Thymus (tissue), 11 donors: ENCODE data around the gene SPTBN2. TPM values are rescaled to one million over a fixed set of nuclear protein-coding genes. Genes with fewer than 3 reads are reported as not detected.

Source experiments
- DNase-seq, 9 donors: peaks; one replicate each; pipeline ENCODE4 v3.0.0-alpha.2; 2013; ENCODE audit warnings: low spot score in 9 of 9, low read depth in 6 of 9, missing footprints in 1 of 9
- H3K27ac ChIP-seq, 2 donors: one replicate each; pipeline ENCODE4 v1.5.1; 2013; ENCODE audit warnings: control low read depth in 1 of 2, low read depth in 1 of 2, low read length in 1 of 2, mild to moderate bottlenecking in 1 of 2, moderate library complexity in 1 of 2
- H3K27me3 ChIP-seq, 2 donors: one replicate each; pipeline ENCODE4 v1.5.1; 2013; ENCODE audit warnings: low read length in 1 of 2; ENCODE audit not compliant: control insufficient read depth in 2 of 2, insufficient read depth in 1 of 2
- H3K36me3 ChIP-seq, 2 donors: one replicate each; pipeline ENCODE4 v1.5.1; 2013; ENCODE audit warnings: low read length in 1 of 2, mild to moderate bottlenecking in 1 of 2, moderate library complexity in 1 of 2; ENCODE audit not compliant: control insufficient read depth in 2 of 2, insufficient read depth in 2 of 2
- H3K4me1 ChIP-seq, 2 donors: one replicate each; pipeline ENCODE4 v1.5.1; 2013; ENCODE audit warnings: low read length in 2 of 2; ENCODE audit not compliant: control insufficient read depth in 2 of 2, insufficient read depth in 2 of 2
- H3K4me3 ChIP-seq, 2 donors: one replicate each; pipeline ENCODE4 v1.5.1; 2013; ENCODE audit warnings: low read length in 2 of 2, control low read depth in 1 of 2, mild to moderate bottlenecking in 1 of 2
- H3K9me3 ChIP-seq, 2 donors: one replicate each; pipeline ENCODE4 v1.5.1; 2013; ENCODE audit warnings: low read length in 1 of 2, mild to moderate bottlenecking in 1 of 2; ENCODE audit not compliant: control insufficient read depth in 2 of 2, insufficient read depth in 1 of 2
- WGBS: extraction: QIAGEN DNeasy Blood & Tissue Kit; methylation state at CpG from one replicate; pipeline ENCODE4 v1.1.7; 2013; 5-methylcytosine and 5-hydroxymethylcytosine counted together
- polyA plus RNA-seq: library from polyadenylated mRNA; stranded (reverse); fragments of 200-250 nt; gene quantifications from one replicate; pipeline ENCODE4 v1.2.3, GENCODE V29; 2013
- total RNA-seq: library from RNA; stranded (reverse); fragments of 120-200 nt; gene quantifications from one replicate; pipeline ENCODE4 v1.2.4, GENCODE V29; 2013
- donor health status: healthy.

Gene SPTBN2
- total and polyA plus RNA-seq, 2 donors, result 5.5 to 8.5 TPM

DNA sequence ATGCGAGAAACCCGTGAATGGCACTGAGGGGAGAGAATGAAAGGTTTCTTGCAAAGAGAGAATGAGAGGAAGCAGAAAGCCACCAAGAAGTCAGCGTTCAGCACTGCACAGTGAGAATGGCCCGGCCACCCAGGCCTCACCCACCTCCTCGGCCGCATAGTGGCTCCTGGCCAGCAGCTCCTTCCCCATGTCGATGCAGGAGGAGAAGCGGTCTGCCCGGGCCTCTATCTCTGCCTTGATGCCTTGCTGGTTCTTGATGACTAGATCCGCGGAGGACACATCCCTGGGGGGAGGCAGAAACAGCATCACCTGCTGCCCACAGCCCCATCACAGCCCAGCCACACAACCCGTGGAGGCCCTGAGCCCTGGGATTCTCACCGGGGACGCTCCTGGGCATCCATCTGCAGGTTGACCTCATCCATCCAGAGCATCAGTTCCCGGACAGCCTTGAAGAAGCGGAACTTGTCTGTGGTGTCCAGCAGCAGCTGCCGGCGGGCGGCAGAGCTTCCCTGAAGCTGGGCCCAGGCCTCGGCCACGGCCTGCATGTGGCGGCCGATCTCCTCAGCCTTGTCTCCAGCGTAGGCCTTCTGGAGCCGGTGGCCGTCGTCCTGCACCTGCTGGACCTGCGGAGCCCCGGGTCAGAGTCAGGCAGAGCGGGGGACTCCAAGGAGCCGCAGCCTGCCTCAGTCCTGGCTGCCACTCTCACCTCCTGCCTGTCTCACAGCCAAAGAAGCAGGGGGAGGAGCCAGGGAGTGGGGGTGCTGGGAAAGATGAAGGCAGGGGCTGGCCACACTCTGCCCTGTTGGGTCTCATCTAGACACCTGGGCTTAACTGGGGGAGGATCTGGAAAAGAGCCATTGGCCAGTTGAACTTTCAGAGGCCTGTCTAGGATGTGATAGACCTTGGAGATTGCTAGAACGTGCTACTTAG lies 39.1 kb downstream of the SPTBN2 start:
- H3K36me3 ChIP-seq, result no peaks in the 10 kb centered on the region
- WGBS, result 96% methylated on average over 32 of the region's 32 CpGs
- no peak for DNase-seq

DNA sequence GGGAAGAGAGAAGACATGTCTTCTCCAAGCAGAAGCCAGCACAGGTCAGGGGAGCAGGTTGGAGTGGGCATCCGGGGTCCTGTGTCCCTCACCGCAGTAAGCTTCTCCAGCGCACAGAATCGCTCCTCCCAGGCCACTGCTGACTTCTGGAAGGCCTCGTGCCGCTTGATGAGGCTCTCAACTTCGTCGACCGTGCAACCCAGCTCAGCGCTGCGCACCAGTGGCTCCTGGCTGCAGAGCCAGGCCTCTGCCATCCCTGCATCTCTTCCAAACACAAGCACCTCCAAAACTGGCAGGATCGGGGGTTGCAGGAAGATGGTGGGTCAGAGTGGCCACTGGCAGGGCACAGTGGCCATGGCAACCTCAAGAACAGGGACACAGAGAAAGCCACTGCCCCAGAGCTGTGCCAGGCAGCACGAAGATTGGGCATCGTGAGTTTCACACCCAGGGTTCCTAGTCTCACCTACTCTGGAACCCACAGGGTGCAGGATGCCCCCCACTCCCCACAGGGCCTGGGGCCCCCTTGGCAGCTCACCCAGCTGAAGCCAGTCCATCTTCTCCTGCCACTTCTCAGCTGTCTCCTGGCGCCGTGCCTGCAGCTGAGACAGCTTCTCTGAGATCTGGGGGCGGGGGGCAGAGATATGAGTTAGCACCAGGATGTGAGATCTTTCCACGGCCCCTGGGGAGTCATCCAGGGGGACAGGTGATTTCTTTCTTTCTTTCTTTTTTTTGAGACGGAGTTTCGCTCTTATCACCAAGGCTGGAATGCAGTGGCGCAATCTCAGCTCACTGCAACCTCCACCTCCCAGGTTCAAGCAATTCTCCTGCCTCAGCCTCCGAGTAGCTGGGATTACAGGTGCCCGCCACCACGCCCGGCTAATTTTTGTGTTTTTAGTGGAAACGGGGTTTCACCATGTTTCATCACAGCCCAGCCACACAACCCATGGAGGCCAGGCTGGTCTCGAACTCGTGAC lies 40.2 kb downstream of the SPTBN2 start:
- no peak overlapping the region for H3K27ac ChIP-seq
- peaks cover 0 to 10% of the 10 kb centered on the region in 2 donors for H3K4me1 ChIP-seq
- no peaks in the 10 kb centered on the region for H3K36me3 ChIP-seq
- no peaks in the 10 kb centered on the region for H3K27me3 ChIP-seq
- H3K9me3 ChIP-seq, result no peaks in the 10 kb centered on the region
- H3K4me3 ChIP-seq, result no peak overlapping the region
- WGBS, result 91% methylated on average over 28 of the region's 28 CpGs
- DNase-seq, result no peak

More for the DNA sequence above, 39.1 kb downstream of the SPTBN2 start:
- H3K27ac ChIP-seq, result no peak overlapping the region
- no peaks in the 10 kb centered on the region for H3K27me3 ChIP-seq
- H3K4me1 ChIP-seq, result peaks cover 0 to 14% of the 10 kb centered on the region in 2 donors
- no peak overlapping the region for H3K4me3 ChIP-seq
- H3K9me3 ChIP-seq, result no peaks in the 10 kb centered on the region

DNA sequence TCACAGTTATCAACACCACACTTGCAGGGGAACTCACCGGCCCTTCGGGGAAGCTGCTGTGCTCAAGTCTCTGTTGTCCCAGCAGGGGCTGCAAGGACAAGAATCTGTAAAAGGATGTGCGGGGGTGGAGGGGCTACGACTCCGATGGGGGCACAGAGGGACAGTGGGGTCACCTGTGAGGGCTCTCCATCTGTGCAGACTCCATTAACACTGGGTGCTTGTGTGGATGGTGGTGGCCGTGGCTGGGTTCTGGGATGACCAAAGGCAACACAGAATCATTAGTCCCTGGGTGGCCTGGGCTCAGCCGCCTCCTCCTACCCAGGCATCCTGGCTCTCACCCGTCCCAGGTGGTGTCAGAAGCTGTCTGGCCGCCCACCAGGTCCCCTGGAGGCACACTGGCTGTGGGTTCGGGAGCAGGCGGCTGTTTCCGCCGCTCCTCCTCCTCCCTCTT lies 41.2 kb downstream of the SPTBN2 start:
- Histone ChIP-seq H3K27ac (no peak overlapping the region), H3K4me3 (no peak overlapping the region), H3K9me3 (no peaks in the 10 kb centered on the region), H3K4me1 (peaks cover 0 to 10% of the 10 kb centered on the region in 2 donors), H3K27me3 (no peaks in the 10 kb centered on the region), H3K36me3 (no peaks in the 10 kb centered on the region)
- WGBS, result 93% methylated on average over 13 of the region's 13 CpGs
- no peak for DNase-seq

DNA sequence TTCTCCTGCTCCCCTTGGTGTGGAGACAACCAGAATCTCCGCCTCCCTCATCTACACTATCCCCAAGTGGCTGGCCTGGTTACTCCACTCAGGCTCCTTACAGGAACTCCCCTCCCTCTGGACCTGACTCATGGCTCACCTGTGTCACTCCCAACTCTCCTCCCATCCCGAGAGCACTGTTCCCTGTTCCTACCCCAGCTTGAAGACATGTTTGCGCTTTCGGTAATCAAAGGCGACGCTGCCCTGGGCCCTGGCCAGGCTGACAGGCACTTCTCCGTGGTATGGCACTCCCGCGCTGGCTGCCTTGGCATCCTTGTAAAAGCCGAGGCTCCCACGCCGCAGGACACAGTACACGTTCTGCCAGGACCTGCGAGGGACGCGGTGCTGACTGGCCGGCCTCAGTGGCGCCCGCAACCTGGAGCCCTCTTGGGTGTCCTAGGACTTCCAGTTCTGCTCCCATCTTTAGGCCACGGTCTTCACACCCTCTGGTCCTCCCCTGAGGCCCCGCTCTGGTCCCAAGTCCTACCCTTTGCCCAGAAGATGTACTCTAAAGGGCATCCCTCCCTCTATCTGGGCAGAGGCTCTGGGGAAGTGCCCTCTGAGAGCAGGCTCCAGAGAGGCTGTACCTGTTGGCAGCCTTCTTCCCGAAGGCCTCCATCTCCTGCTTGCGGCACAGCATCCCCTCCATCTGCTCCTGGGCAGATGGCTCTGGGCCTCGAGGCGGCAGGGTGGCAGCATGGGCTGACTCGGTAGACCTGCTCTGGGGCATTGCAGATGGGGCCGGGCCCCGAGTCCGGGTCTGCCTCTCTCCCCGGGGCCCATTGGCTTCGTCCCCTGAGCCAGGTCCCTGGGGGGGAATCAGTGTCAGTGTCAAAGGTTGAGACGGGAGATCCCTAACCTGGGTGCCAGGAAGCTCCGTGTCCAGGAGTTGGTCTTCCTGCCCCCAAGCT lies 41.9 kb downstream of the SPTBN2 start:
- Histone ChIP-seq H3K27ac (peak overlapping the region; percentile 53 to 75), H3K4me3 (no peak overlapping the region), H3K4me1 (peaks cover 0 to 10% of the 10 kb centered on the region in 2 donors), H3K27me3 (no peaks in the 10 kb centered on the region), H3K9me3 (no peaks in the 10 kb centered on the region), H3K36me3 (no peaks in the 10 kb centered on the region)
- 95% methylated on average over 33 of the region's 33 CpGs for WGBS
- DNase-seq, result no peak

DNA sequence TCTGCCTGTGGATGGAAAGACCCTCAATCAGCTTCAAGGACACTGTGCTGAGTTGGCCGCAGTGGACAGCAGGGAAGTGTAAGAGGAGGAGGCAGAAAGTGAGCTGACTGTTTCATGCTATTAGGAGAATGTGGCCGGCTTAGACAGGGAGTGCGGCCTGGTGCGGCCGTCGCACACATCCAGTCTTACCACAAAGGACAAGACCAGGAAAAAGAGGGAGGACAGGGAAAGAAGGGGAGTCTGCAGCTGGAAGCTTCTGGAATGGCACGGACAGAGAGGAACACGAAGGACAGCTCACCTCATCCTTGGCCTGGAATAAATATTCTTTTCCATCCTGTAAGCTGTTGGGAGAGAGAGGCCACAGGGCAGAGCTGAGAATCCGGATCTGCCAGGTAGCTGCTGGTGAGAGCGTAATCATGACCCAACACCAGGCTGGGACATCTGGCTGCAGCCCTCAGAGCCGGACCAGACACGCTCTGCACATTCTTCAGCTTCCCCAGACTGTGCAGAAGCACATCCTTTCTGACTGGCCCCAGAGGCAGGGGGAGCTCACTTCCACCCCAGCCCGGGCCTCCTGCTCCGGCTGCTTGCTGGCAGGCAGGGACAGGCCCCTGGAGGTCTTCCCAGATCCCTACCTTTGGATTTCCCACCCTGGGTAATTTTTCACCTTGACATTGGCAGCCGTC lies 42.8 kb downstream of the SPTBN2 start:
- WGBS, result 94% methylated on average over 15 of the region's 15 CpGs
- DNase-seq, result peak in 1 of 9 donors; percentile 26
- Histone ChIP-seq H3K27ac (peak overlapping the region; percentile 11 to 71), H3K27me3 (no peaks in the 10 kb centered on the region), H3K9me3 (no peaks in the 10 kb centered on the region), H3K36me3 (no peaks in the 10 kb centered on the region), H3K4me1 (peaks cover 0 to 10% of the 10 kb centered on the region in 2 donors), H3K4me3 (no peak overlapping the region)

DNA sequence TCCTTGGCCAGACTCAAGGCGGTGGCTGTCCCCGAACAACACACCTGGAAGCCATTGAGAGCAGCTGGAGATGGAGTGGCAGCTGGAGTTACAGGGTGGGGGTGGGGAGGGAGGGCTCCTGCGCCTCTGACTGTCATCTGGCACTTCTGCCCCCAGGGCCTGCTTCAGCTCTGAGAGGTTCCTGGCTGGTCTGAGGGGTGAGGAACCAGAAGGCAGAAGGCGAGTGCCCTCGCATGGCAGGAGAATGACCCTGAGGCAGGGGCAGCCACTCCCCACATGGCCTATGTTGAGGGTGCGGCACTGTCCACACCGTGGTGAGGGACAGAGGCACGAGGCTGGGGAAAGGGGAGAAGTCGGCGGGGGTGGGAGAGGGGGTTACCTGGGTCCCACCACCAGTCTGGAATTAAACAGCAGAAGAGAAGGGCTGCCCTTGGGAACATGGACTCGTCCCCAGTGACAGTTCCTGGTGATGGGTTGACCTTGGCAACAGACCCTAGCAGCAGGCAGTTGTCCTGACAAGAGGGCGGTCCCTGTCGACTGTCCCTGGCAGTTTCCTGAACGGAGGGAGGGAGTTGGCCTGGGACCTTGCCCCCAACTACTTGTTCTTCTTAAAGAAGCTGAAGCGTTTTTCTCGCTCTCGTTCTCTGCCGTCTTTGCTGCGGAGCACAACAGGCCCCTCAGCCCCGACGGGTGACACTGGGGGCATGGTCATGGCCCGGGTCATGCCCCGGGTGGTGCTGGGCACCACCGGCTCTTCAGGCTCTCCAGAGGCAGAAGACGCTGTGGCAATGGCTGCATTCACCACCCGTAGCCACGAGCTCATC lies 43.5 kb downstream of the SPTBN2 start:
- Histone ChIP-seq H3K27me3 (no peaks in the 10 kb centered on the region), H3K4me3 (no peak overlapping the region), H3K9me3 (no peaks in the 10 kb centered on the region), H3K27ac (peak overlapping the region; percentile 11 to 71), H3K4me1 (peaks cover 0 to 10% of the 10 kb centered on the region in 2 donors), H3K36me3 (no peaks in the 10 kb centered on the region)
- no peak for DNase-seq
- WGBS, result 91% methylated on average over 27 of the region's 27 CpGs

DNA sequence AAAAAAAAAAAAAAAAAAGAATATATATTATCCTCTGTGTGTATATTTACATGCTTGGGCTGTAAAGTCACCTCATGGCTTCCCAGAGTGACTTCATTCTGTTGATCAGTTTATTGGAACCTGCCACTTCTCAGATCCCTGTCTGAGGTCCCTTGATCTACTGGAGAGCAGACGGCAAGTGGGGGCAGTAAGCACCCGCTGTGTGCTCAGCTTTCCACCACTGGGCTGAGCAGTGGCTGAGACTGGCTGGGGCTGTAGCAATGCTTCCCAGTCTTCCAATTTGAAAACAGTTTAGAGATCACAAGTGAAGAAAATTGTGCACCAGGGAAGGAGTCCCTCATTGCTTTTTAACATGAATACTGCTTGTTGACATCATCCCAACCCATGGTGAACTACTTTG lies 44.4 kb downstream of the SPTBN2 start:
- Histone ChIP-seq H3K4me1 (peaks cover 0 to 10% of the 10 kb centered on the region in 2 donors), H3K27me3 (no peaks in the 10 kb centered on the region), H3K9me3 (no peaks in the 10 kb centered on the region), H3K4me3 (no peak overlapping the region), H3K27ac (no peak overlapping the region), H3K36me3 (no peaks in the 10 kb centered on the region)
- 100% methylated on average over 2 of the region's 2 CpGs for WGBS
- no peak for DNase-seq
